ENCODE data around the gene HPSE.
"Not testable (repeated sequence)": the region's sequence is repeated elsewhere in the genome, so short reads cannot be mapped to it uniquely, and the experiment has no call there.

HPSE gene

DNA sequence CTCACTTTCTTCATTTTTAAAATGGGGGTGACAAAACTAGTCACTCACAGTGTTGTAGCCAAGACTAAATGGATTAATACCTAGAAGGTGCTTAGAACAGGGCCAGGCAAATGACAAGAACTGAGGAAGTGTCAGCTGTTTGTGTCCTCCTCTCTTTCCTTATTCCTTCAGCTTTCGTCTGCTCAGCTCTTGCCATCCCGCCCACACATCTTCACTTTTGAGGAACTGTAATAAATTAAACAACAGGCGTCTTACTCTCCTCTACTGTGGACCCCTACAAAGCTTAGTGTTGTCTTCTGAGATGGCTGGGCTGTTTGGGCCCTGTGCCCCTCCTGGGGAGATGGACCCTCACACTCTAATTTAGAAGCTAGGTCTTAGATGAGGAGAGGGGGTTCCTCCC is 2.7 kb downstream of the HPSE start:
- no peak for DNase-seq (ENCODE audit: low read depth)

DNA sequence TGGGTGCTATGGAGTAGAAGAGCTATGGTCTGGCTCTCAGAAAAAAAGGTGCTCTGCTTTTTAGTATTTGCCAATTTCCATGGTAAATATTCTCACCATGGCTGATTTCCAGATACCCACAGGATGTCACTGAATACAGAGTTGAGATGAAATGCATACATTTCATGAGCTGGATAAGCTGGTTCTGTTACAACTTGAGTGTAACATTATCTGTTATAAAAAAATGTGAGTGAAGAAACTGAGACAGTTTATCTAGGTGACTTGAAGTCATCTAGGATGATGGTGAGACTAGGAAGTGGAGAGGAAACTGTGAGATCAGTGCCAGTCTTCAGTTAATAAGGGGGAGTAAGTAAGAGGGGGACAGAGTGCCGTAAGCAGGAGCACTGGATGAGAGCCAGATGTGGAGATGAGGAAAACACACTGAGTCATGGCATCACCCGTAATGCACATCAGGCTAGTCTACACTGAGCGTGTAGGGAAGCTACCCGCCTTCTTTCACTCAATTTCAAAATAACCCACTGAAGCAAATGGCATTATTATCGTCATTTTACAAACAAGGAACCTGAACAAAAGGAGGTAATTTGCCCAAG is 5.0 kb downstream of the HPSE start:
- no peak for DNase-seq (ENCODE audit: low read depth)

DNA sequence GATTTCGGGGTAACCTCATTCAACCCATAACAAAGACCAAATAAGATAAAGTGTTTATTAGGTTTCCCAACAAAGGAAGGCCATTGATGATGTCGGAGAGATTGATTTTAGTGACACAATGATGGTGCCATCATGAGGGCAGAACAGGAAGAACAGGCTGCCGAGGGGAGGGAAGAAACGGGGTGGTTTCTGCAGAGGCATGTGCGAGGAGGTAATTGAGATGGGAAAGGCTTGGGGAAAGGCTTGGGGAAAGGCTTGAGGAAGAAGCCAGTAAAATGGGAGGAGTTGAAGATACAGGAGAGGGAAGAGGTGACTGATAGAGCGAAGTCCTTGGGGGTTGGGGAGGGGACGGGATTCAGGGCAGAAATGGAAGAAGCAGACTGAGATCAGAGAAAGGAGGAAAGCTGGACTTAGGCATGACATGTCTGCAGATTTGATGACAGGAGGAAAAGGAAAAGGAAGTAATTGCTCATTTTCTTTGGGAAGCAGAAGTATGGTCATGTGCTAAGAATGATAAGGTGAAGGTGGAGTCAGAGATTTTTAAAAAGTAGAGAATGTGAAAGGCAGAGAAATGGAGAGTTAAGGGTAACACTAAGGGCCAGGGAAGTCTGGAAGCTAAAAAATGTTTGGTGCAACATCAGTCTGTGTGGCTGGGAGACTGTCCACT is 6.0 kb downstream of the HPSE start:
- no peak for DNase-seq (ENCODE audit: low read depth)

DNA sequence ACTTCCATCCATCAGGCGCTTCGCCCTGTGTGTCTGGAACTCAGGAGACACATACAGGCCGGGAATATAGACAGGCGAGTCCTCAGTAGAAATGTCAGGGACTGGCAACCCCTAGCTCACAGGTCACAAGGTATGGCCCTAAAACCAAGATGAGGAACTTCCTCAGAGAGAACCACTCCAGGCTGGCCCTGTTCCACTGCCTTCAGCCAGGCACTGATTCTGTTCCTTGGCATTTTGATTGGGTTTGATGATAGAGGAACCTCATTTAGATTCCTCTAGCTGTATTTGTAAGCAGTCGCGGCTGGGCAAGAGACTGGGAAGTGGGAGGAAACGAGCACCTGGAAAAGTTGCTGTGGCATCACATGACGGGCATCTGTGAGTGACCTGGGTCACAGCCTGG is 8.1 kb downstream of the HPSE start:
- no peak for DNase-seq (ENCODE audit: low read depth)

DNA sequence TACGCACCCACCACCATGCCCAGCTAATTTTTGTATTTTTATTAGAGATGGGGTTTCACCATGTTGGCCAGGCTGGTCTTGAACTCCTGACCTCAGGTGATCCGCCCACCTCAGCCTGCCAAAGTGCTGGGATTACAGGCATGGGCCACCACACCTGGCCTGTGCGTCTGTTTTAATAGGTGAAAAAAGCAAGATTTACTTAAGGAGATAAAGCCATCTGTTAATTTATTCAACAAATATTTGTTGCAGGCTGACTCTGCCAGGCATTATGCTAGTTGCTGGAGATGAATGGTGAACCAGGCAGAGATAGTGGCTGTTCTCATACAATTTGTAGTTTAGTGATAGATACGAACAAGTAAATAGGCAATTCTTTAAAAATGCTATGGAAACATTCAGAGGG is 9.3 kb downstream of the HPSE start:
- not testable (repeated sequence) for DNase-seq (ENCODE audit: low read depth)

DNA sequence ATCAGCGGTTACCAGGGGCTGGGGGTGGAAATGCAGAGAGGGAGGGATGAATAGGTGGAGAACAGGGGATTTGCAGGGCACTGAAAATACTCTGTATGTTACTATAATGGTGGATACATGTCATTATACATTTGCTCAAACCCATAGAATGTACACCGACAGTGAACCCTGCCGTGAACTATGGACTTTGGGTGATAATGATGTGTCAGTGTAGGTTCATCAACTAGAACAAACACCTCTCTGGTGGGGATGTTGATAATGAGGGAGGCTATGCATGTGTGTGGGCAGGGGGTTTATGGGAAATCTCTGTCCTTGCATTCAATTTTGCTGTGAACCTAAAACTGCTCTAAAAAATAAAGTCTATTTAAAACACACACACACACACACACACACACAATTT is 11.5 kb downstream of the HPSE start:
- DNase-seq (ENCODE audit: low read depth): no peak

DNA sequence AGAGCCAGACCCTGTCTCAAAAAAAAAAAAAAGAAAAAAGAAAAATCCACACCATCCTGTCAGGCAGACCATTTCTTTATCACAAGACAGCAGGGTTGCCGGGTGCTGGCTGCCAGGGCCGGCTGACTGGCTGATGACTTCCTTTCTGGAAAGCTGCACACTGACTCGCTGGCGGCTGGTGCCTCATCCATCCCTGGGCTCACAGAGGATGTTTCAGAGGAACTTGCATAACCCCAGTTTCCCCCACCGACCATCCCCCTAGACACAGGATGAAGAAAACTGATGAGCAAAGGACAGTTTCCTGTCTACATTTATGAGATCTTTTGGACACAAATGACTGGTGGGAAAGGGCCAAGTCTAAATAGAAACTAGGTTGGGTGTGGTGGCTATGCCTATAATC is 14.1 kb downstream of the HPSE start:
- DNase-seq (ENCODE audit: low read depth): peak; percentile 31

DNA sequence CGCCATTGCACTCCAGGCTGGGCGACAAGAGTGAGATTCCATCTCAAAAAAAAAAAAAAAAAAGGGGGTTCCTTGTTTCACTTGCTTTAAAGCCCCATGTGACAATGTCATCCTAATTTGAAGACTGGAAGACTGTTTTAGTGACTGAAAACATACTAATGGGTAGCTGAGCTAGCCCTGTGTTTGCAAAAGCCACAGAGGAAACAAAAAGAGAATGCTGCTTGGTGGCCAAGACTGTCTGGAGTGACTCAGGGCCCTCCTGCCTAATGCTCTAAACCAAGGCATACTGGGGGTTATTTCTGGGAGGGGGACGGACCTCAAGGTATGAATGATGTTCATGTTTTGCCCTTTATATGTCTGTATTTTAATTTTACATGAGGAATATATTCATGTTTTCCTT is 16.0 kb downstream of the HPSE start:
- DNase-seq (ENCODE audit: low read depth): no peak

DNA sequence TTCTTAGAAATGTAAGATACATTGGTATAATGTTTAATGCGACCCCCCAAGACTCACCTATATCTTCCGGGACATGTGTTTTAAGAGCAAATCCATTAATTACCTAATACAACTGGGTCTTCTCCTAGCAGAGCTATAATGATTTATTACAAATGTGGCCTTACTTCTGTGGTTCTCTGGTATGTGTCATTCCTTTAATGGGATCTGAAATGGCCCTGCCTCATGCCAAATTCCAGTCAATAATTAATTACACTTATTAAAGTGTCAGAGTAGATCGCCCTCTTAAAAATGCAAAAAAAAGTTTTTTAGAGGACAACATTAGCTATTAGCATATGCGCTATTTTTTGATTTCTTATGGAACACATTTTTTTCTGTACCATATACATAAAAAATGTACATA is 17.0 kb downstream of the HPSE start:
- DNase-seq (ENCODE audit: low read depth): no peak

DNA sequence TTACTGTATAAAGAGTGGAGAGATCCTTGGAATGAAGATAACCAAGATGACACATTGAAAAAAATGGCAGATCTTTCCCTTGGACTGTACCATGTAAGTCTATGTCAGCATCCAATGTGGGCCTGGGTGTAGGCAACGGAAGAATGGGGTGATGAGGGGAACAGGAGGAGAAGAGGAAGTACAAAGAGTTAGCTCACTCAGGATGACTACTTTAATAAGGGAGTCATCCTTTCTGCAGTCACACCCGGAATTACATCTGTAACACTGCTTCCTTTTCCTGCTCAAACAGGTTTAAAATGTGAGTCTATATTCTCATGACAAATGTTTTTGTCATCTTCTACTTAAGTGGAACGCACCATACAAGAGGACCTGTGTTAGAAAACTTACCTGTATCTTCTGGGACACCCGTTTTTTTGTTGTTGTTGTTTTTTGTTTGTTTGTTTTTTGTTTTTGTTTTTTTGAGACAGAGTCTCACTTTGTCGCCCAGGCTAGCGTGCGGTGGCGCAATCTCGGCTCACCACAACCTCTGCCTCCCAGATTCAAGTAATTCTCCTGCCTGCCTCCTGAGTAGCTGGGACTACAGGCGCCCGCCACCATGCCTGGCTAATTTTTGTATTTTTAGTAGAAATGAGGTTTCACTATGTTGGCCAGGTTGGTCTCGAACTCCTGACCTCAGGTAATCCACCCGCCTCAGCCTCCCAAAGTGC is 18.0 kb downstream of the HPSE start:
- no peak for DNase-seq (ENCODE audit: low read depth)

DNA sequence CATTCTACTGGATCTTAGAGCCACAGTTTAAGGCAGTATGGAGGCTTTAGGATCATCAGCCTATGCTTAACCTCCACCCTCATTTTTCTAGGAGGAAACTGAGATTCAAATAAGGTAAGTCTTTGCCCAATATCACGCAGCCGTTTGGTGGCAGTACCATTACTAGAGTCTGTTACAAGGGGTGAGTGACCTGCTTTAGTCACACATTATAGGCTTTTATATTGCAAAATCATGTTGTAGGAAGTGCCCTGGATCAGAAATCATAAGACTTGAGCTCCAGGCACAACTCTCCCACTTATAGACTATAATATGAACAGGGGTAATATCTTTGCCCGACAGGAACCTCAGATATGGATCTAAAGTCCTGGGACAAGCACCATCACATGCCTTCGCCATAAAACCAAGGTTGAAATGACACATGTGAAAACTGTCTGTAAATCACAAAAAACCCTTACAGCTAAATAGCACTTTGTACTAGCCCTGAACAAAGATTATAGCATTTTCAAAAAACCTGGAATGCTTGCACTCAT is 19.2 kb downstream of the HPSE start:
- no peak for DNase-seq (ENCODE audit: low read depth)

DNA sequence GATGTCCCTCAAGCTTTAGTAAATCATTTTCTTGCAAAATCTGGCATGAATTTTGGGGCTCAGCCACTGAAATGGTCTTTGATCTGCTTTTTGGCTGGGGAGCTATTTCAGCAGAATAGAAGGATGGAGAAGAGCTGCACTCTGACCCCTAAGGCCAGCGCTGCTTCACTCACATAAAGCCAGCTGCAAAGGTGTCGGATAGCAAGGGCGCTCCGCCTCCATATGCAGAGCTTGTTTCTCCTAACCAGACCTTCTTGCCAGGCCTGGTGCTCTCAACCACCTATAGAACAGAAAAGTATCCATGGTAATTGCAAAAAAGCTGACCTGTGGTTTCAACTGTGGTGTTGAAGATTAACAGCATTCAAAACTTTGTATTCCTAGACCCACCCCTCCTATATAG is 26.0 kb downstream of the HPSE start:
- no peak for DNase-seq (ENCODE audit: low read depth)

DNA sequence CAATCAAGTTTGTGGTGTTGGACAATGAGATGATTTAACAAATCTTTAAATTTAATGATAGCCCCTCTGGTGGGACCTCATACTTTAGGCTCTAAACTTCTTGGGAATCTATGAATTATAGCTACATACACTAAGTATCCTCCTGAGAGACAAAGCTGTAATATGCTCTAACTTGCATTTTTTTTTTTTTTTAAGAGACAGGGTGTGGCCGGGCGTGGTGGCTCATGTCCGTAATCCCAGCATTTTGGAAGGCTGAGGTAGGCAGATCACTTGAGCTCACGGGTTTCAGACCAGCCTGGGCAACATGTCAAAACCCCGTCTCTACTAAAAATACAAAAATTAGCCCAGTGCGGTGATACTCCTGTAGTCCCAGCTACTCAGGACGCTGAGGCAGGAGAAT is 26.7 kb downstream of the HPSE start:
- DNase-seq (ENCODE audit: low read depth): no peak

DNA sequence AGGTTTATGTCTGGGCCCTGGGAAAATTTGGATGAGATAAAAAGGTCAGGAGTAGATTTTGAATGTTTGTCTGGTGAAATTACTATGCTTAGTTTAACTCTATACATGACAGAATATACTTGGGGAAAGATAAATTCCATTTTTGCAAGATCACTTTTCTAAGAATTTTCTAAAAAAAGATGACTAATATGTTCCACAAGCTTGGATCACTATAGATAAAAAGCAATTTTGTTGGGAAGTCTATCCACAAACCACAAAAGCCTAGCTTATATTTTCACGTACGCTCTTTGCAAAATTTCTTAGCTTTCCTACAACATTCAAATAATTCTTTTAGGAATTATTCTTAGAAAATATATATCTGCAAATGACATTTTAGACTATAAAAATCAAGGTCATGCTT is 29.5 kb downstream of the HPSE start:
- no peak for DNase-seq (ENCODE audit: low read depth)

DNA sequence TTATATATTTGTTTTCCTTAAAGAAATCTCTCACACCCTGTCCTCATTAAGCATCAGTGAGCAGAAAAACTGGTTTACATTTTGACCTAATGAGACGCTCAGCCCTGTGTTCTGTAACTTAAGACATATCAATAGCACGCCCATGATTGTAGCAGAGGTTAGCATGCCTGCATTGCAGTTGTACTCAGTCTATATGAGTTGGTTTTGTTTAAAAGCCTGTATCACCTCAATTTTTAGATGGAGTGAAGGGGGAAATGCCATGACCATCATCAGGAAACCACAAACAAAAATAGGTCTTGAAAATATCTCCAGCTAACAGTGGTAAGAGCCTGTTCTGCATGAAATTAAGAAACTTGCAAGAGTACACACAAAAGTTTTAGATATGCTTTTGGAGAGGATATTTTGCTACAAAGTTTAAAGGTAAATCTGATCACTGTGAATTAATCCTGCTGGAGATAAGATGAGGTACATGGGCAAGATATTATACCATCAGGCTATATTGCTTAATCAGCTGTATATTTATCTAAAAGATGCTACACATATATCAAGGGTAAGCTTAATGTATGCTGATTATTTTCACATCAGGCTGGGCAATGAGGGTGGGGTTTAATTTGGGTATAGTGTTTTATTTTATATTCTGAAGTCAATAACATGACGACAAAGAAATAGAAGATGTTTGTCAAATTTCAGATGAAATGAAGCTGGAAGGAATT is 36.9 kb downstream of the HPSE start:
- DNase-seq (ENCODE audit: low read depth): no peak

DNA sequence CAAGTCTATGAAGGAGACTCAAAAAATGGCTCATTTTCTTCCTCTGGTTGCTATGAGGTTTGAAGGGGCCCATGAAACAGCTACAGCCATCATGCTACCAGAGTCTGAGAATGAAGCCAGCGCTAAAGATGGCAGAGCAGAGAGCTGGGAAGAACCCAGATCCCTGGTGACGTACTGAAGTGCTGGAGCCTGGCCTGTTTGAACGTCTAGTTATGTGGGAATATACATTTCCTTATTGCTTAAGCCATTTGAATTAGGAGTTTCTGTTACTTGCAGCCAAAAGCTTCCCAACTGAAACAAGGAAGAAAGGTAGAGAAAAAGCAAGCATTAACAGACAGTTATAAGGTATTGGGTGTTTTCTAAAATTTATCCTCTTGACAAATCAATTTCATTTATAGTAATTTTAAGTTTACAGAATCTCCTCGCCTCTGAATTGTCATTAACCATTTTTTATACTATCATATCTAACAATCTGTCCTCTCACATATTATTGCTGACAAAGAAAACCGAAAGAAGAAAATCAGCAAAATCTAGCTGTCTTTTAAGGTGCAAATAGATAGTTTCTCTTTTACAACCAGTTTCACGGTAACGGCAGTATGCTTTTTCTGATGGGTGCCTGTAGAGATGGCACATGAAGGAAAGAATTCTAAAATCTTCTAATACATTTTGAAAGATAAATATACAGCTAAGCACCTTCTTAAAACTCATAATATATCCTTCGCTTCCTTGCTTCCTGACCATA is 41.2 kb downstream of the HPSE start:
- no peak for DNase-seq (ENCODE audit: low read depth)

DNA sequence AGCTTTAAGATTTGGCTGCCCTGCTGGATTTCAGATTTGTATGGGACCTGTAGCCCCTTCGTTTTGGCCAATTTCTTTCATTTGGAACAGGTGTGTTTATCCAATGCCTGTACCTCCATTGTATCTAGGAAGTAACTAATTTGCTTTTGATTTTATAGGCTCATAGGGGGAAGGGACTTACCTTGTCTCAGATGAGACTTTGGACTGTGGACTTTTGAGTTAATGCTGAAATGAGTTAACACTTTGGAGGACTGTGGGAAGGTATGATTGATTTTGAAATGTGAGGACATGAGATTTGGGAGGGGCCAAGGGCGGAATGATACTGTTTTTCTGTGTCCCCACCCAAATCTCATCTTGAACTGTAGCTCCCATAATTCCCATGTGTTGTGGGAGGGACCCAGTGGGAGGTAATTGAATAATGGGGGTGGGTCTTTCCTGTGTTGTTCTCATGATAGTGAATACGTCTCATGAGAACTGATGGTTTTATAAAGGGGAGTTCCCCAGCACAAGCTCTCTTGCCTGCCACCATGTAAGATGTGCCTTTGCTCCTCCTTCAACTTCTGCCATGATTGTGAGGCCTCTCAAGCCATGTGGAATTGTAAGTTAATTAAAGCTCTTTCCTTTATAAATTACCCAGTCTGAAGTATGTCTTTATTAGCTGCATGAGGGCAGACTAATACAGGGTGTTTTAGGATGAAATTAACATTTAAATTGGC is 44.4 kb downstream of the HPSE start:
- DNase-seq (ENCODE audit: low read depth): not testable (repeated sequence)

DNA sequence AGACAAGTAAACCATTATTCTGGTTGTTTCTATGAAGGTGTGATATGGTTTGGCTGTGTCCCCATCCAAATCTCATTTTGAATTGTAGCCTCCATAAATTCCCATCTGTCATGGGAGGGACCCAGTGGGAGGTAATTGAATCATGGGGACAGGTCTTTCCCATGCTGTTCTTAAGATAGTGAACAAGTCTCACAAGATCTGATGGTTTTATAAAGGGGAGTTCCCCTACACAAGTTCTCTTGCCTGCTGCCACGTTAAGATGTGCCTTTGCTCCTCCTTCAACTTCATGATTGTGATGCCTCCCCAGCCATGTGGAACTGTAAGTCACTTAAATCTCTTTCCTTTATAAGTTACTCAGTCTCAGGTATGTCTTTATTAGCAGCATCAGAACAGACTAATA is 46.3 kb downstream of the HPSE start:
- DNase-seq (ENCODE audit: low read depth): not testable (repeated sequence)

DNA sequence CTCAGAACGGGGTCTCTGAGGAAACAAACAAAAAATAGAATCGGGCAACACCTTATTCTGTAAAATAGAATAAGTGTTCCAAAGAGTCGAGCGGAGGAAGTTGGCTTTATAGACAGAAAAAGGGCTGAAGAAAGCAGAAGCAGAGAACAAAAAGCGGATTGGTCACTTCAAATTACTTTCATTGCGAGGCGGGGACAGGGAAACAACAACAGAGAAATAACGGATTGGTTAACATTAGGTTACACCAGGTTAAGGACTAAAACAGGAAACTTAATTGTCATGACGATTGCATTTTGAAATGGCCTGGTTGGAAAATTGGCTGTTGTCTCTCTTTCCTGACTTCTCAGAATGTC is 49.6 kb downstream of the HPSE start:
- peak; percentile 28 for DNase-seq (ENCODE audit: low read depth)

DNA sequence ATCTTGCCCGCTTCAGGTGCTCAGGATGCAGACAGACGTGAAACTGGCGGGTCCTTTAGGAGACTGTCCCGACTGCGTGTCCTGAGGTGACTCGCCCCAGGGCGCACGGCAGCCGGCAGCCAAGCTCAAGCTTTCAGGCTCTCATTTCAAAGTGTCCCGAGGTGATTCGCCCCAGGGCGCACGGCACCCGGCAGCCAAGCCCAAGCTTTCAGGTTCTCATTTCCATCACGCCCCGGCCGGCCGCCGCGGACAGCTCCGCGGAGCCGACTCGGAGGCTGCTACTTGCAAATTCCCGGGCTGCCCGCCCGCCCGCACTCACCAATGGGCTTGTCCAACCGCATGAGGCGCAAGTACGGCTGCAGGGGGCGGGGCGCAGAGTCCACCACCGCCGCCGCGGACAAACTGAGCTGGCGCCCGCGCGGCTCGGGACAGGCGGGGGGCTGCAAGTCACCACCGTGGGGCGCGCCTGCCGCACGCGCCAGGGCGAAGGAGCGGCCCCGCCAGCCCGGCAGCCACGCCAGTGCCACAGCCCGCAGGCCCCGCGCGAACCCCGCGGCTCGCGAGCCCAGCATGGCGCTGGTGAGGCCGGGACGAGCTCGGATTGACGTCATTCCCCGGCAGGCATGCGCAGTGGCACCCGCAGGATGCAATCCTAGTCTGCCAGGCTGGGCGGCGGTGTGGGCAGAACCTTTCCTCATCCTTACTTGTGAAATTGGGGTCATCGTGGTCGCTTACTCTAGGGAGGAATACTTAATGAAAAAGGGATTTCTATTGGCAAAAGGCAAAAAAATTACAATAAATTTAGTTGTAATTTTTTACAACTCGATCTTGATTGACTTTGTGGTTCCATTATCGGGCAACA is 50.2 kb downstream of the HPSE start, which contains the start of gene COQ2:
TSS of gene COQ2 (minus strand) at position 606 of the 862 bp plus-strand sequence. CDS start at position 572, 34 bp downstream.
- DNase-seq (ENCODE audit: low read depth): peak; percentile 85

All from GM04504 (cell line).